Measurements from ENCODE around the gene FLVCR2. TPM values are rescaled to one million over a fixed set of nuclear protein-coding genes. Genes with fewer than 3 reads are reported as not detected.

The FLVCR2 gene
- total RNA-seq, 1 donor from 2014 or later = 1.7 TPM

- no peak for DNase-seq (ENCODE audit: low spot score)
- Mint-ChIP-seq H3K4me3 (ENCODE audit: unreplicated experiment) (no peak overlapping the region), H3K4me1 (ENCODE audit: low read depth) (no peaks in the 10 kb centered on the region), H3K27ac (ENCODE audit: unreplicated experiment) (no peak overlapping the region), H3K27me3 (ENCODE audit: low read depth) (peaks cover 73% of the 10 kb centered on the region), H3K9me3 (ENCODE audit: low read depth) (no peaks in the 10 kb centered on the region), H3K36me3 (ENCODE audit: low read depth) (peaks cover 2% of the 10 kb centered on the region)
- TF ChIP-seq CTCF (IDR thresholded peaks at IDR 0.05) = no peak
These were observed 11.7 kb upstream of the FLVCR2 start for GRCh38 chr14:75566752-75567151.

GRCh38 chr14:75568140-75568539 lies 10.3 kb upstream of the FLVCR2 start:
- Mint-ChIP-seq H3K4me1 (ENCODE audit: low read depth) (no peaks in the 10 kb centered on the region), H3K27ac (ENCODE audit: unreplicated experiment) (no peak overlapping the region), H3K27me3 (ENCODE audit: low read depth) (peaks cover 72% of the 10 kb centered on the region), H3K9me3 (ENCODE audit: low read depth) (no peaks in the 10 kb centered on the region), H3K36me3 (ENCODE audit: low read depth) (peaks cover 2% of the 10 kb centered on the region), H3K4me3 (ENCODE audit: unreplicated experiment) (no peak overlapping the region)
- DNase-seq (ENCODE audit: low spot score) = no peak
- no peak for TF ChIP-seq CTCF (IDR thresholded peaks at IDR 0.05)

GRCh38 chr14:75568791-75569190 lies 9.6 kb upstream of the FLVCR2 start:
- Mint-ChIP-seq H3K36me3 (ENCODE audit: low read depth) (peaks cover 2% of the 10 kb centered on the region), H3K4me1 (ENCODE audit: low read depth) (no peaks in the 10 kb centered on the region), H3K9me3 (ENCODE audit: low read depth) (no peaks in the 10 kb centered on the region), H3K4me3 (ENCODE audit: unreplicated experiment) (no peak overlapping the region), H3K27ac (ENCODE audit: unreplicated experiment) (no peak overlapping the region), H3K27me3 (ENCODE audit: low read depth) (peaks cover 74% of the 10 kb centered on the region)
- no peak for TF ChIP-seq CTCF (IDR thresholded peaks at IDR 0.05)
- DNase-seq (ENCODE audit: low spot score) = no peak

GRCh38 chr14:75570797-75571196 lies 7.6 kb upstream of the FLVCR2 start:
- TF ChIP-seq CTCF (IDR thresholded peaks at IDR 0.05) = no peak
- Mint-ChIP-seq H3K27me3 (ENCODE audit: low read depth) (peaks cover 76% of the 10 kb centered on the region), H3K4me3 (ENCODE audit: unreplicated experiment) (no peak overlapping the region), H3K27ac (ENCODE audit: unreplicated experiment) (no peak overlapping the region), H3K9me3 (ENCODE audit: low read depth) (no peaks in the 10 kb centered on the region), H3K4me1 (ENCODE audit: low read depth) (no peaks in the 10 kb centered on the region), H3K36me3 (ENCODE audit: low read depth) (peaks cover 2% of the 10 kb centered on the region)
- DNase-seq (ENCODE audit: low spot score) = no peak

DNA sequence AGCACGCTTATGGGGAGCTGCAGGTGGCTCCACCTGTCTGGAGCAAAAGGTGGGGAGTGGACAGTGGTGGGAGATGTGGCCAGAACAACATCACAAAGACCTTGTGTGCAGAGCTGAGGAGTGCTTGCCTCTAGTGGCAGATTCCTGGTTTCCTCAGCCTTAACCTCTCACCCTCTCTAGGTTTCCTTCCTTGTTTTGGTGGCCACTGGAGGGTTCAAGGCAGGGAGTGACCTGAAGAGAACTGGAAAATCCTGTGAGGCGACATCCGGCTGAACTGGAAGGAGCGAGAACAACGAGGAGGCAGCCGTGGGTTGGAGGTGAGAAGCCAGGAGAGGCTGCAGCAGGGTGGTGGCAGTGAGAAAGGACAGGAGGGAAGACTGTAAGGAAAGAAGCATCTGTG lies 6.3 kb upstream of the FLVCR2 start:
- Mint-ChIP-seq H3K36me3 (ENCODE audit: low read depth) (peaks cover 2% of the 10 kb centered on the region), H3K4me1 (ENCODE audit: low read depth) (no peaks in the 10 kb centered on the region), H3K9me3 (ENCODE audit: low read depth) (no peaks in the 10 kb centered on the region), H3K27ac (ENCODE audit: unreplicated experiment) (no peak overlapping the region), H3K27me3 (ENCODE audit: low read depth) (peaks cover 65% of the 10 kb centered on the region), H3K4me3 (ENCODE audit: unreplicated experiment) (no peak overlapping the region)
- TF ChIP-seq CTCF (IDR thresholded peaks at IDR 0.05) = no peak
- no peak for DNase-seq (ENCODE audit: low spot score)

Measured in chondrocyte (in vitro differentiated cells).